Subcutaneous preadipocyte (primary cell): ENCODE data around the gene NAV3. TPM values are rescaled to one million over a fixed set of nuclear protein-coding genes. Genes with fewer than 3 reads are reported as not detected.

Source experiments
- total RNA-seq: library from RNA; depleted of rRNA; stranded (reverse); fragments of >200 nt; gene quantifications from 2 replicates; pipeline ENCODE4 v1.2.3, GENCODE V29; 2012

The NAV3 gene, protein sequence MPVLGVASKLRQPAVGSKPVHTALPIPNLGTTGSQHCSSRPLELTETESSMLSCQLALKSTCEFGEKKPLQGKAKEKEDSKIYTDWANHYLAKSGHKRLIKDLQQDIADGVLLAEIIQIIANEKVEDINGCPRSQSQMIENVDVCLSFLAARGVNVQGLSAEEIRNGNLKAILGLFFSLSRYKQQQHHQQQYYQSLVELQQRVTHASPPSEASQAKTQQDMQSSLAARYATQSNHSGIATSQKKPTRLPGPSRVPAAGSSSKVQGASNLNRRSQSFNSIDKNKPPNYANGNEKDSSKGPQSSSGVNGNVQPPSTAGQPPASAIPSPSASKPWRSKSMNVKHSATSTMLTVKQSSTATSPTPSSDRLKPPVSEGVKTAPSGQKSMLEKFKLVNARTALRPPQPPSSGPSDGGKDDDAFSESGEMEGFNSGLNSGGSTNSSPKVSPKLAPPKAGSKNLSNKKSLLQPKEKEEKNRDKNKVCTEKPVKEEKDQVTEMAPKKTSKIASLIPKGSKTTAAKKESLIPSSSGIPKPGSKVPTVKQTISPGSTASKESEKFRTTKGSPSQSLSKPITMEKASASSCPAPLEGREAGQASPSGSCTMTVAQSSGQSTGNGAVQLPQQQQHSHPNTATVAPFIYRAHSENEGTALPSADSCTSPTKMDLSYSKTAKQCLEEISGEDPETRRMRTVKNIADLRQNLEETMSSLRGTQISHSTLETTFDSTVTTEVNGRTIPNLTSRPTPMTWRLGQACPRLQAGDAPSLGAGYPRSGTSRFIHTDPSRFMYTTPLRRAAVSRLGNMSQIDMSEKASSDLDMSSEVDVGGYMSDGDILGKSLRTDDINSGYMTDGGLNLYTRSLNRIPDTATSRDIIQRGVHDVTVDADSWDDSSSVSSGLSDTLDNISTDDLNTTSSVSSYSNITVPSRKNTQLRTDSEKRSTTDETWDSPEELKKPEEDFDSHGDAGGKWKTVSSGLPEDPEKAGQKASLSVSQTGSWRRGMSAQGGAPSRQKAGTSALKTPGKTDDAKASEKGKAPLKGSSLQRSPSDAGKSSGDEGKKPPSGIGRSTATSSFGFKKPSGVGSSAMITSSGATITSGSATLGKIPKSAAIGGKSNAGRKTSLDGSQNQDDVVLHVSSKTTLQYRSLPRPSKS (N-terminal part only)
- 66.1 and 182 TPM in 2 replicates for total RNA-seq

DNA sequence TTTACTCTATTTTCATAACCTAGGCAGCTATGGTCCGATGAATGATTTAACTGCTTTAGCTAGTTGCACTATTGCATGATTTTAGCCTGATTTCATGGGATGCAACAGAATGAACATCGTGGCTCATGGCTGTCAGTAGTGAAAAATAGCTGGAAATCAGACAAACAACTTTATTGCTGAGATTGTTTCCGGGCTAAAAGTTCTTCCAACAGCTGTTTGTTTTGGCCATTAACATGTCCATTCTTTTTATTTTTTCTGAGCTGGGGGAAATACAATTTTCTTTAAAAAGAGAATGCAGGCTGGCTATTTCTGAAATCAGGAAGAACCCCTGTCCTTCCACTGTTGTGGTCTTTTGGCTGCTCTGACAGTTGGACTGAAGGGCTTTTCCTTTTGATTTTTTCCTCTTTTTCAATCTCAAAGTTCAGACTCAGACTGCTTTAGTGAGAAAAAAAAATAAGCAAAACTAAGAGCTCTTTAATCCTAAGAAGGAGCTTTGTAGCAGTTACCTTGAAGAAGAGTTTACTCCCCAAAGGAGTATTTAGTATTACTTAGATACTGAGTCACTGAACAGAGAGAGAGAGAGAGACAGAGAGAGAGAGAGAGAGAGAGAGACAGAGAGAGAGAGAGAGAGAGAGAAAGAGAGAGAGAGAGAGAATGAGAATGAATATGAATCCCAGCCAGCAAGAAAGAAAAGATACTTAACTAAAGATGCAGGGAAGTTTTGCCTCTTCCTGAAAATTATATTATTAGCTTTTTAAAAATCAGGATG, at the start of gene NAV3:
NAV3 (plus strand) TSS at position 312 of the 769 bp plus-strand sequence. CDS start 568 bp downstream, outside the sequence.

